Activated CD4-positive, CD25-positive, alpha-beta regulatory T cell treated with anti-CD3 and anti-CD28 coated beads, Interleukin-2, amount 50 U/mL, for 24 hours (primary cell): ENCODE results near the gene SAMD10.

ENCODE experiments used
- ATAC-seq, 2 donors: fragments of 150-1000 bp; cut with Tn5 transposase; one replicate each; pipeline ENCODE4 v1.10.0; 2021; ENCODE audit warnings: mild to moderate bottlenecking in 1 of 2, moderate library complexity in 1 of 2

Gene SAMD10

GRCh38 chr20:63955827-63956663, 23.4 kb downstream of the SAMD10 start, which contains the start of gene UCKL1:
TSS of gene UCKL1 (minus strand) at chr20:63956416. CDS start at chr20:63956372, 44 bp downstream.
- ATAC-seq = peak; percentile 82 to 84

- ATAC-seq = no peak
Measured at GRCh38 chr20:63955281-63955826, 24.1 kb downstream of the SAMD10 start.

- ATAC-seq = no peak
Measured at GRCh38 chr20:63953764-63954429, 25.5 kb downstream of the SAMD10 start.

GRCh38 chr20:63952769-63953168, 26.7 kb downstream of the SAMD10 start:
- no peak for ATAC-seq

- no peak for ATAC-seq
Measured at GRCh38 chr20:63952210-63952535, 27.3 kb downstream of the SAMD10 start.

- no peak for ATAC-seq
Measured at GRCh38 chr20:63951398-63952209, 27.8 kb downstream of the SAMD10 start.

- ATAC-seq = no peak
Measured at GRCh38 chr20:63950701-63951397, 28.6 kb downstream of the SAMD10 start.

GRCh38 chr20:63947638-63948456, 31.6 kb downstream of the SAMD10 start:
- peak; percentile 30 to 33 for ATAC-seq

GRCh38 chr20:63946986-63947637, 32.3 kb downstream of the SAMD10 start:
- ATAC-seq = no peak

- no peak for ATAC-seq
Measured at GRCh38 chr20:63945921-63946920, 33.2 kb downstream of the SAMD10 start.

GRCh38 chr20:63945031-63945658, 34.3 kb downstream of the SAMD10 start:
- ATAC-seq = no peak

- ATAC-seq = no peak
Measured at GRCh38 chr20:63944078-63944941, 35.1 kb downstream of the SAMD10 start.

- ATAC-seq = no peak
Measured at GRCh38 chr20:63943808-63944077, 35.7 kb downstream of the SAMD10 start.

- no peak for ATAC-seq
Measured at GRCh38 chr20:63942969-63943807, 36.3 kb downstream of the SAMD10 start.

GRCh38 chr20:63942250-63942951, 37.0 kb downstream of the SAMD10 start:
- no peak for ATAC-seq

GRCh38 chr20:63941282-63942081, 38.0 kb downstream of the SAMD10 start:
- ATAC-seq = peak; percentile 55 to 61
